Epithelial cell of esophagus (primary cell): ENCODE data around the gene C5orf15.

Source experiments
- DNase-seq: peaks from one replicate; pipeline ENCODE4 v3.0.0; 2010; ENCODE audit warnings: low read depth
- H3K4me3 ChIP-seq: 2 replicates; pipeline ENCODE4 v1.5.1; 2011; ENCODE audit warnings: mild to moderate bottlenecking, low read length, control low read depth
- TF ChIP-seq, protein P1 (sequence below): IDR thresholded peaks from 2 replicates; pipeline ENCODE4 v1.5.1; 2011; ENCODE audit warnings: low read depth, mild to moderate bottlenecking, low read length, control low read depth, inconsistent platforms; ENCODE audit not compliant: insufficient read depth; ENCODE audit errors: missing control alignments

The C5orf15 gene

DNA sequence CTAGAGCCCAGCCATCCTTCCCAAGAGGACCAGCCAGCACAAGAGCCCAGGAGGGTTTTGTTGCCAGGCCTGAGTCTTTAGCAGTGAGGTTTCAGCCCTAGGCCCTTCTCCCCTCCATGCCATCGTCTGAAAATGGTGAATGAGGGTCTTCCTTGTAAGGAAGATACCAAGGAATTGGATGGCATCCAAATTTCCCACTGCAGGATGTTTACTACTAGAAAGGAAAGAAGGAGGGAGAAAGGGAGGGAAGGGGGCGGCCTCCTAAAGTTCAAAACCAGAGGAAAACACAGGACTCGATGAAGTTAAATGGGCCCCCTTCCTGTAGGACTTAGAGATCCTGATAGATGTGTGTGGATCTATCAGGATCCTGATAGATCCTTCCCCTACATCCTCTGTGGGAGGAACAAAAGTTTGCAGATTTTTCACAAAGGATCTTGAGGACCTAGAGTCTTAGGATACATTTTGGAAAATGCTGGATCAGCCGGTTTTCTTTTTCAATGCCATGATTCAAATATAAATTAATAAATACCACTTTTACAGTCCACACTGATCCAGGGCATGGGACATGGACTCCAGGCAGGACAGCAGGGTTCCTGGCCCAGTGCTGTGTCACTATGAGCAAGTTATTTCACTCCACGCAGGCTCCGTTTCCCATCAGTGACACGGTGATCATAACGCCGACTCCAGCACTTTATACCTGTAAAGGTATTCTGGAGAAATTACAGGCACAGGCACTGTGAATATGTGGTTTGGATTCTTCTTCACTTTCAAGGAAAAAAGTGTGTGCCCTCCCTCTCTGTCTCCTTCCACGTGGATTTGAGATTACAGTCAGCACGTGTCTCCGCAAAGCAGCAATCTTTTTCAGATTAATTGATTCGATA lies 40.9 kb downstream of the C5orf15 start:
- TF ChIP-seq, protein P1, sequence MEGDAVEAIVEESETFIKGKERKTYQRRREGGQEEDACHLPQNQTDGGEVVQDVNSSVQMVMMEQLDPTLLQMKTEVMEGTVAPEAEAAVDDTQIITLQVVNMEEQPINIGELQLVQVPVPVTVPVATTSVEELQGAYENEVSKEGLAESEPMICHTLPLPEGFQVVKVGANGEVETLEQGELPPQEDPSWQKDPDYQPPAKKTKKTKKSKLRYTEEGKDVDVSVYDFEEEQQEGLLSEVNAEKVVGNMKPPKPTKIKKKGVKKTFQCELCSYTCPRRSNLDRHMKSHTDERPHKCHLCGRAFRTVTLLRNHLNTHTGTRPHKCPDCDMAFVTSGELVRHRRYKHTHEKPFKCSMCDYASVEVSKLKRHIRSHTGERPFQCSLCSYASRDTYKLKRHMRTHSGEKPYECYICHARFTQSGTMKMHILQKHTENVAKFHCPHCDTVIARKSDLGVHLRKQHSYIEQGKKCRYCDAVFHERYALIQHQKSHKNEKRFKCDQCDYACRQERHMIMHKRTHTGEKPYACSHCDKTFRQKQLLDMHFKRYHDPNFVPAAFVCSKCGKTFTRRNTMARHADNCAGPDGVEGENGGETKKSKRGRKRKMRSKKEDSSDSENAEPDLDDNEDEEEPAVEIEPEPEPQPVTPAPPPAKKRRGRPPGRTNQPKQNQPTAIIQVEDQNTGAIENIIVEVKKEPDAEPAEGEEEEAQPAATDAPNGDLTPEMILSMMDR, result no peak
- no peak for DNase-seq
- no peak overlapping the region for H3K4me3 ChIP-seq

DNA sequence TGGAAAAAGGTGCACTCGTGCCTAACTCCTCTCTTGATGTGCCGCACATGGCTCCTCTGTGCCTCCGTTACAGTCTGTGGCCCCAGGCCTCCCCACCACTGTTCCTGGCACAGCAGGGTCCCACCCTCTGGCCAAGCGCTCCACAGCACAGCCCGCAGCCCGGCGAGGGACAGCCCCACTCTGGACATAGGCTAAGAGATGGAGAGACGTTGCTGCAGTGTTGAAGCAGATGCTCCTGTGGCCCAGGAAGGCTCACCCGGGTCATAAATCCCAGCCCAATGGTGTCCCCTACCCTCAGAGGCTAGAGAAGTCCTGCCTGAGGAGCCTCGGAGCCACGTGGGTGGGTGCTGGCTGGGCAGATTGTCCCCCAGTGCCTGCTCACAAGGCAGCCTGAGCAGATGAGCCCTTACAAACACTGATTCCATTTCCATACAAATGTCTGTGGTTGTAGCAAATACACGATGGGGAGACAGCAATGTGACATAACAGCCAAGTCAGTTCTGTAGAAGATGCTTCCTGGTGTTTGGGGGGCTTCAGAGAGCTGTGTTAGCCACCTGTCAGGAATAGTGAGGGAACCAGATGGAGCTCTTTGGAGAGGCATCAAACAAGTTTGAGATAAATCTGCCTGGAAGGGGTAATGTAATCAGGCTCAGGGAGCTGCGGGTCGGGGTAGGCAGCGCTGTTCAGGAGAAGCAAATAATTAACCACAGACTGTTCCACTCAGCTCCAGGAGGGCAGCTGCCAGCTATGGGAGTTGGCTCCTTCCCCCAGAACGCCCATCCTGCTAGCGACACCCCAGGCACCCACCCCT lies 41.7 kb downstream of the C5orf15 start:
- H3K4me3 ChIP-seq, result no peak overlapping the region
- TF ChIP-seq, protein P1, result no peak
- no peak for DNase-seq

DNA sequence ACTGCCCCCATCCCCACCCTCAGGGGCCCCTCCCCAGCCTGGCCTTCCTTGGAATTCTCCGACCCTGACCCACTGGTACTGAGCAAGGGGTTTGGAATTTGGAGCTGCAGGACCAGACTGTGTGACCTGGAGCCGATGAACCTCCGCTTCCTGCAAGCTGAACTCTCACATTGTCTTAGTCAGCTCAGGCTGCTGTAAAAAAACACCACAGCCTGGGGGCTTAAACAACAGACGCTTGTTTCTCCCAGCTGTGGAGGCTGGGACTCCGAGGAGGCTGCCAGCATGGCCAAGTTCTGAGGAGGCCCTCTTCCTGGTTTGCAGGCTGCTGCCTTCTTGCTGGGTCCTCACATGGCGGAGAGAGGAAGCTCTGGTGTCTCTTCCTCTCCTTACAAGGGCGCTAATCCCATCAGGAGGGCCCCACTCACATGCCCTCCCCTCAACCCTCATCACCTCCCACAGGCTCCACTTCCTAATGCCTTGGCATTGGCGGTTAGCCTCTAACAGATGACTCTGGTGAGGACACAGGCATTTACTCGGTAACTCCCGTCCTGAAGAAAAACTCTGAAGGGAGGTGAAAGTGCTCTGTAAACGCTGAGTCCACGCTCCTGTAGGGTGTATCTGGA lies 42.4 kb downstream of the C5orf15 start:
- TF ChIP-seq, protein P1, result no peak
- DNase-seq, result peak; percentile 54
- no peak overlapping the region for H3K4me3 ChIP-seq

DNA sequence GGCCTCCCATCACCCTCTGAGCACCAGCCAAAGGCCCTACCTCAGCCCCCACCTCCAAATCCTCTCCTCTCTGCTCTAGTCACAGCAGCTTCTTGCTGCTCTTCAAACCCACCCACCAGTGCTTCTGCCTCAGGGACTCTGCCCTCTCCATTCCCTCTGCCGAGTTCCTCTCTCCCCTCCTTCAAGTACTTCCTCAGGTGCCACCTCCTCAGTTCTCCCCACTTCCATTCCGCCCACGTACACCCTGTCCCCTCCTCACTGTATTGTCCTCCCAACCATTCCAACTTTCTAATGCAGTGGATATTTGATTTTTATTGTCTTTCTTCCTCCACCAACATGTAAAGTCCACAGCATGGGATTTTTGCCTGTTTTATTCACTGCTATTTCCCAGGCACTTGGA lies 43.2 kb downstream of the C5orf15 start:
- H3K4me3 ChIP-seq, result no peak overlapping the region
- TF ChIP-seq, protein P1, result no peak
- DNase-seq, result no peak

DNA sequence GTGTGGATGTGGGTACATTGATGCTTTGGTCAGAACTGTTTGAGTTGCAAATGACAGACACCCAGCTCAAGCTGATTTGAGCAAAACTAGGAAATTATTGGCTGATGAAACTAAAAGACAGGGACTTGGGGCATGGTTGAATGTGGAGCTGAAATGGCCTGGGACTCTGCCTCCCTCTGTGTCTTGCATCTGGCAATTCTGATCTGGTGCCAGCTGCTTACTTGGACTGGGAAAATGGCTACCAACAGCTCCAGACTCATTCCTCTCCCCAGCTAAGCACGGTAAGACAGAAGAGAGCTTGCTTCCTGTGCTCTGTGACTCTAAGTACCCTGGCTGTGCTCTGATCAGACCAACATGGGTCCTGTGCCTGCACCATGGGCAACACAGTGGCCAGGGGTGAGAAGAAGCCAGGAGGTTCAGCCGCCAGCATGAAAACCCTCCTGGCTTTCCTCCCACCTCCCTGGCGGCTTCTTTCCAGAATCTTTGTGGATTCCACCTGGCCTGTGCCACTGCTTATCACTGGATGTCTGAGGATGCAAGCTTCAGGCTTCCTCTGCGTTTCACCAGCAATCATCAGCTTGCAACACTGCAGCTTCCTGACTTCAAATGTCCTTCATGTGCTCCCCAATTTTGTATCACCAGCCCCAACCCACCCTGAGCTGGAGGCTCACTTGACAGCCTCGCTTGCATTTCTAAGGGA lies 44.1 kb downstream of the C5orf15 start:
- TF ChIP-seq, protein P1, result no peak
- H3K4me3 ChIP-seq, result no peak overlapping the region
- DNase-seq, result no peak

DNA sequence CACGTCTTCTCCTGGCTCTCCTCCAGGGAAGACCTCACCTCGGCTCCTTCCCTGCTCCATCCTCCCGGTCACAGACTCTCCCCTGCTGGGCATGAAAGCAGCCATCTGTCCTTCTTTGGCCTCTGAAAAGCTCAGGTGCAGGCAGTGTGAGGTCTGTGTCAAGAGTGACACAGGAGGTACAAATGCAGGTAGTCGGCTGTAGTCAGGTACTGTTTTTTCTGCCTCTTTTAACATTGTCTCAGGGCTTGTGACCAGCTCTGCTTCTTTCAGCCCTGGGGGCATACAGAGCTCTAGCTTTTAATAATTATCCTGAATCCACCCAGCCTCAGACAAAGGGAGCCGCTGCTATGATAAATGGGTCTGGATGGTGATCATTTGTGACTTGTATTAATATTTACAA lies 46.4 kb downstream of the C5orf15 start:
- no peak for DNase-seq
- TF ChIP-seq, protein P1, result no peak
- no peak overlapping the region for H3K4me3 ChIP-seq
